IPS-11a (cell line): ENCODE data around the gene DDIT3.

Source experiments
- H3K4me3 ChIP-seq: one replicate; pipeline ENCODE4 v1.5.1; 2013; ENCODE audit warnings: low read depth, low read length, control low read depth

DDIT3 gene

GRCh38 chr12:57547288-57548012, 27.1 kb upstream of the DDIT3 start:
- H3K4me3 ChIP-seq = peak overlapping the region; percentile 87

- peak within 1 kb of the TSS; percentile 87 for H3K4me3 ChIP-seq
These were observed 26.3 kb upstream of the DDIT3 start, which contains the start of gene DCTN2 for GRCh38 chr12:57546438-57547287. Gene DCTN2, minus strand, starts transcription at chr12:57547192. Its CDS starts 129 bp downstream, at chr12:57547063.

- peak overlapping the region; percentile 87 for H3K4me3 ChIP-seq
These were observed 25.6 kb upstream of the DDIT3 start for GRCh38 chr12:57545809-57546437.

- H3K4me3 ChIP-seq = no peak overlapping the region
These were observed 23.3 kb upstream of the DDIT3 start for GRCh38 chr12:57543581-57543980.

- no peak overlapping the region for H3K4me3 ChIP-seq
These were observed 21.4 kb upstream of the DDIT3 start for GRCh38 chr12:57541717-57542116.

- no peak overlapping the region for H3K4me3 ChIP-seq
These were observed 20.7 kb upstream of the DDIT3 start for GRCh38 chr12:57541001-57541400.

- no peak overlapping the region for H3K4me3 ChIP-seq
These were observed 18.9 kb upstream of the DDIT3 start for GRCh38 chr12:57539134-57539768.

- no peak overlapping the region for H3K4me3 ChIP-seq
These were observed 16.3 kb upstream of the DDIT3 start for GRCh38 chr12:57536597-57536942.

GRCh38 chr12:57535764-57536596, 15.7 kb upstream of the DDIT3 start:
- H3K4me3 ChIP-seq = no peak overlapping the region

GRCh38 chr12:57534991-57535543, 14.8 kb upstream of the DDIT3 start:
- no peak overlapping the region for H3K4me3 ChIP-seq

- no peak overlapping the region for H3K4me3 ChIP-seq
These were observed 13.9 kb upstream of the DDIT3 start for GRCh38 chr12:57534250-57534649.

- no peak overlapping the region for H3K4me3 ChIP-seq
These were observed 12.8 kb upstream of the DDIT3 start for GRCh38 chr12:57533108-57533507.

GRCh38 chr12:57531836-57532235, 11.5 kb upstream of the DDIT3 start:
- no peak overlapping the region for H3K4me3 ChIP-seq

- no peak overlapping the region for H3K4me3 ChIP-seq
These were observed 10.3 kb upstream of the DDIT3 start for GRCh38 chr12:57530396-57531142.

- H3K4me3 ChIP-seq = no peak overlapping the region
These were observed 9.5 kb upstream of the DDIT3 start for GRCh38 chr12:57529831-57530230.

GRCh38 chr12:57528831-57529555, 8.7 kb upstream of the DDIT3 start:
- no peak overlapping the region for H3K4me3 ChIP-seq

GRCh38 chr12:57528176-57528575, 7.9 kb upstream of the DDIT3 start:
- H3K4me3 ChIP-seq = no peak overlapping the region

- no peak overlapping the region for H3K4me3 ChIP-seq
These were observed 6.9 kb upstream of the DDIT3 start for GRCh38 chr12:57527184-57527583.
